GM21360 (cell line): ENCODE data around the gene GP1BB.

ENCODE experiments used
- ATAC-seq: cut with Tn5 transposase; IDR thresholded peaks from one replicate; pipeline ENCODE4 v1.9.1; 2021; ENCODE audit warnings: mild to moderate bottlenecking, moderate library complexity; ENCODE audit not compliant: unreplicated experiment

Gene GP1BB

GRCh38 chr22:19713650-19714311 lies 9.6 kb upstream of the GP1BB start:
- ATAC-seq: no peak

DNA sequence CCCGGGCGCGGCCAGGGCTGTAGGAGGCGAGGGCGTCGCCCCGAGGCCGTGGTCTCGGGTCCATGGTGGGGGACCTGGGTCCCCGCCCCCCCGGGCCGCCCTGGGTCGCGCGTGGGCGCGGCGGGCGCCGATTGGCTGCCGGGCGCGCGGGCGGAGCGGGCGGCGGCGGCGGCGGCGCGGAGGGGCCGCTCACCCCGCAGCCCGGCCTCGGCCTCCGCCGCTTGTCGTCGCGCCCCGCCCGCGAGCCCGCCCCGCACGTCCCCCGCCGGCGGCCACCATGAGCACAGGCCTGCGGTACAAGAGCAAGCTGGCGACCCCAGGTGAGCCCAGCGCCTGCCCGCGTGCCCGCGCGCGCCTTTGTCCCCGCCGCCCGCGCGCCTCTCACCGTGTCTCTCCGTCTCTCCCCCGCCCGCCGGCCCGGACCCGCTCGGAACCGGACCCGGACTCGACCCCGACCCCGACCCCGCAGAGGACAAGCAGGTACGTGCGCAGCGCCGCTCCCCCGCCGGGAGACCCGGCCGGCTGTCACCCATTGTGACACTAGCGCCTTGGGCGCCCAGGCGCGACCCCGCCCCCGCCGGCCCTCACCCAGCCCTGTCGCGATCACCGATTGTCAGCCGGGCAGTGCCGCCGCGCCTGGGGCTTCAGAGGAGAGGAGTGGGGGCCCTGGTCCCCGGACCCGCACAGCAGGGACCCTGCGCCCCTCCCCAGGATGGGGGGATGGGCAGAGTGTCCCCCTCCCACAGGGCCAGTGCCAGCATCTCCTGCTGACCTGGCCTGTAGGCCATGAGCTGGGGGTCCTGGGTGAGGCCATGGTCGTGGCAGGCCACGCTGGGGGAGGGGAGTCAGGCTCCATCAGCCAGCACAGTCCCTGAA lies 8.8 kb upstream of the GP1BB start, which contains the start of gene SEPTIN5:
Gene SEPTIN5, plus strand, starts transcription at position 192 of the 876 bp plus-strand sequence. Its CDS starts 86 bp downstream, at position 278.
- no peak for ATAC-seq

GRCh38 chr22:19715188-19715930 lies 8.0 kb upstream of the GP1BB start:
- ATAC-seq: no peak

- ATAC-seq: no peak
Observed at GRCh38 chr22:19716041-19716828, 7.1 kb upstream of the GP1BB start.

GRCh38 chr22:19716829-19717105 lies 6.6 kb upstream of the GP1BB start:
- ATAC-seq: no peak

DNA sequence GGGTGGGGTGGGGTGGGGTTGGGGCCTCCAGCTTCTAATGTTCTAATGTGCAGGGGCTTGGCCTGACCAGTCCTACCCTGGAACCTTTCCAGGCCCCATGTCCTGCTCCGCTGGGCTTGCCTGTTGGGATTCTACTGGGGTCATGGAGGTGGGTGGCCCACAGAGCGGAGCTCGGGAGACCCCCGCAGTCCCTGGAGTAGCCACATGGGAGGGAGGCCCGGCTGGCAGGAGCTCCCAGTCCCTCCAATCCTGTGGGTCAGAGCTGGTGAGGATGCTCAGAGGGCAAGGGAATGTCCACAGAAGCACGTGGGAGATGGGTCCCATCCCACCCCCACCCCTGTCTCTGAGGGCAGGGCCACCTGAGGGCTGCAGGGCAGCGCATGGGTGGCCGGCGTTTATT lies 6.2 kb upstream of the GP1BB start:
- ATAC-seq: no peak

DNA sequence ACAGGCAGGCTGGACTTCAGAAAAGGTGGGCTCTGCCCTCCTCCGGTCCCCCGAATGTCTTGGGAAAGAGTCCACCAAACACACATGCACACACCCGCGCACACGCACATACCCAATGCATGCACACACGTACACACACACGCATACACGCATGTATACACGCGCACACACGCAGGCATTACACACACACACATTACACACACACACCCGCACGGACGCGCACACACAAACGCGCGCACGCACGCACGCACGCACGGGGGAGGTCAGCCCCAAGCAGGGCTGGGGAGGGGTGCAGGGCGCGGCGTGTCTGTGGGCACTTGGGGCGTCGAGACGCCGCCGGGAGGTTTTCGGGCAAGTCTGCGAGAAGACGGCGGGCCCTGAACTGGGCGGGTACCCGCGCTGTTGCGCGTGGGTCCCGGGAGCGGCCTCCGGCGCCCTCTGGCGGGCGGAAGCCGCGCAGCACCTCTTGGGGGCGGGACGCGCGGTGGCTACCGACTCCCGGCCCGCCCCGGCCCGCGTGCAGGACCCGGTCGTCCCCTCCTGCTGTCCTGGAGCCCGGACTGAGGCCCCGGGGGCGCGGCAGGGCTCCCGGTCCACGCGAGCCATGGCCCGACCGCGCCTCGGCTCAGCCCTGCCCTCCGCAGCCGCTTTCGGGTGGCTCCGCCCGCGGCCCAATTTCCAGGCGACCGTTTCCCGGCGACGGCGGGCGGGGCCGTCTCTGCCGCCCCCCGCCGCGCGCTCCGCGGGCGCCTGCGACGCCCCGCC lies 5.5 kb upstream of the GP1BB start:
- peak; percentile 53 for ATAC-seq

DNA sequence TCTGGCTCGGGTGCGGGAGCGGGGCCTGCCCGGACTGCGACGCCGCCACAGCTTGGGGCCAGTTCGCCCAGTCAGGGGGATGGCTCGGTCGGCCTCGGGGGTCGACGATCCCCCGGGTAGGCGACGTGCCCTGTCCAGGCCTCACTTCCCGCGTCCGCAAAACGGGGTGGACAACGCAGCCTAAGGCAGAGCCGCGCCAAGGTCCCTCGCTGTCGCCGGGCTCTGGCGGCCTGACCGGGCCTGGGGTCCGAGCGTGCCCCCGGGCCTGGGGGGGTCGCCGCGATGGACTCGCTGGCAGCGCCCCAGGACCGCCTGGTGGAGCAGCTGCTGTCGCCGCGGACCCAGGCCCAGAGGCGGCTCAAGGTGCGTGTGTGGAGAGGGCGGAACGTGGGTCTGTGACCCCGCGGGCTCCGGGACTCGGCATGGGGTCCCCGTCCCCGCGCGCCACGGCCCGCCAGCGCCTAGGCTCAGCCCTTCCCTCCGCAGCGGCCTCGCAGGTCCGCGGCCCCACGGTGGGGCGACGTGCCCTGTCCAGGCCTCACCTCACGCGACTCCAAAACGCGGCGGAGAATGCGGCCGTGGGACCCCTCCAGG lies 4.8 kb upstream of the GP1BB start:
- ATAC-seq: no peak

GRCh38 chr22:19719050-19719482 lies 4.3 kb upstream of the GP1BB start:
- ATAC-seq: no peak

DNA sequence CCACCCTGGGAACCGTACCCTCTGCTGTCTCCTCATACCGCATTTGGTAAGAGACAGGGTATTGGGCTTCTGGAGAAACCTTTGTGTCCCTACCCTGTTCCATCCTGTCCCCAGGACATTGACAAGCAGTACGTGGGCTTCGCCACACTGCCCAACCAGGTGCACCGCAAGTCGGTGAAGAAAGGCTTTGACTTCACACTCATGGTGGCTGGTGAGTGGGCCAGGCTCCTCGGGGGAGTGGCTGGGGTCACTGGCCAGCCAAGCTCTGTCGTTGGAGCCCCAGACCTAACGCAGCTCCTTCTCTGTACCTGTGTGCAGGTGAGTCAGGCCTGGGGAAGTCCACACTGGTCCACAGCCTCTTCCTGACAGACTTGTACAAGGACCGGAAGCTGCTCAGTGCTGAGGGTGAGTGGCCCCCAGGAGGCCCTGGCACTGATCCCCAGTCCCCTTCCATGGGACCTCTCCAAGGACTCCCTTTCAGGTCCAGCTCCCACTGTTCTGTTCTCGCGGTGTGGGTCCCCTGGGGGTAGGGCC lies 3.8 kb upstream of the GP1BB start:
- ATAC-seq: no peak

- no peak for ATAC-seq
Observed at GRCh38 chr22:19720150-19720827, 3.0 kb upstream of the GP1BB start.

DNA sequence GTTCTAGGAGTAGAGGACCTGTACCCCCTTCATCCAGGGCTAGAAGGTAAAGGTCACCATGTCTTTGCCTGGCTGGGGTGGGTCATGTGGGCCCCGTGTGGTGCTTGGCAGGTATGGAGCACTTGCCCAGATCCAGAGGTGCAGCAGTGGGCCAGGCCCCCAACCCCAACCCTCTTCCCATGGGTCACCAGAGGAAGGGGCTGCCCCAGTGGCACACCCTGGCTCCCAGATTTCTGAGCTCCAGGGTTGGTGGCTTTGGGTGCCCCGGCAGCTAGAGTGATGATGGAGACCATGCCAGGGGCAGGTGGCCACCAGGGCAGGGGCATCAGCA lies 2.4 kb upstream of the GP1BB start:
- no peak for ATAC-seq

DNA sequence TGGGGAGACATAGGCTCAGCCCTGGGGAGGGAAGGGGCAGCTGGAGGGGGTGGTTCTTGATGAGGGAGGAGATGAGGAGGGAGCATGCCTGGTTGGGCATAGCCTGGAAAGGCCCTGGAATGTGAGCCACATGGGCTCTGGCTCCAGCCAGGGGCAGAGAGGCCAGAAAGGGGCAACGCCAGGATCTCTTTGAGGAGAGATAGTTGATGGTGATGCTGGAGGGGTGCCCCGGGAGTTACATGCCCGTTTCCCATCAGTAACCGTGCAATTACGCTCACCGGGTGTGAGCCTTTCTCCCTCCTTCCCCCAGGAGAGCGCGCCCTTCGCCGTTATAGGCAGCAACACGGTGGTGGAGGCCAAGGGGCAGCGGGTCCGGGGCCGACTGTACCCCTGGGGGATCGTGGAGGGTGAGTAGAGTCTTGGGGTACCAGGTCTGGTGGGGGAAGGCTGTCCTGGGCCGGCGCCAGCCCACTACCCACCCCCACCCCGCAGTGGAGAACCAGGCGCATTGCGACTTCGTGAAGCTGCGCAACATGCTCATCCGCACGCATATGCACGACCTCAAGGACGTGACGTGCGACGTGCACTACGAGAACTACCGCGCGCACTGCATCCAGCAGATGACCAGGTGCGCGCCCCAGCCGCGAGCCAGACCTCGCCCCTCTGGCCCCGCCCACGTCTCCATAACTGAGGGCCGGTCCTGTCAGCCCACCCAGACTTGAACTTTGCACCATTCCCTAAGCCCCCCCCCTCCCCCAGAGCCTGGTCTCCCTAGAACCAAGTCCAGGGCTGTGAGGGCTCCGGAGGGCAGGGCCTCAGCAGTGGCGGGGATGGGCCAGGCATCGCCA lies 1.8 kb upstream of the GP1BB start:
- ATAC-seq: no peak

DNA sequence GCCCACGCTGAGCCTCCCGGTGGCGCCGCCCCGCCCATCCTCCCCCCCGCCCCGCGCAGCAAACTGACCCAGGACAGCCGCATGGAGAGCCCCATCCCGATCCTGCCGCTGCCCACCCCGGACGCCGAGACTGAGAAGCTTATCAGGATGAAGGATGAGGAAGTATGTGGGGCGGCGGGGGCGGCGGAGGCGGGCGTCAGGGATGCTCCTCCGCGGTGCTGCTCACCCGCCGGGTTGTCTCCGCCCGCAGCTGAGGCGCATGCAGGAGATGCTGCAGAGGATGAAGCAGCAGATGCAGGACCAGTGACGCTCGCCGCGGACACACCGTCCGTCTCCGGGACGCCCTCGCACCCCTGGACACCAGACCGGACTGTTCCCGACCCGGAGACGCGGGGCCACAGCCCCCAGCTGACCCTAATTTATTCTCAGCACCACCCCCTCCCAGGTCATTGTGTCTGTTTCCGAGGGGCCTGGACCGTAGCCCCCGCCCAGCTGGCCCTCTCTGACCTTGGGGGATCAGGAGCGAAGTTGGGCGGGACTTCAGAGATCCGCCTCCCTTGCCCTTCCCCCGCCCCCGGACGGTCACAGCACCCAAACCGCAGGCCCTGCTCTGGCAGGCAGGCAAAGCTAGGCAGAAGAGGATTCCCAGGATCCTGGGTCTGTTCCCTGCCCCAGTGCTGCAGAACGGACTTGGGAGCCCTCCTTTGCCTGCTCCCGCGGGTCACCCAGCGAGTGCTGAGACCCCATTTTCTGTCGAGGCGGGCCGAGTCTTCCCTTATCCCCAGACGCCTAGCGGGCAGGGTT lies 959 bp upstream of the GP1BB start:
- no peak for ATAC-seq

DNA sequence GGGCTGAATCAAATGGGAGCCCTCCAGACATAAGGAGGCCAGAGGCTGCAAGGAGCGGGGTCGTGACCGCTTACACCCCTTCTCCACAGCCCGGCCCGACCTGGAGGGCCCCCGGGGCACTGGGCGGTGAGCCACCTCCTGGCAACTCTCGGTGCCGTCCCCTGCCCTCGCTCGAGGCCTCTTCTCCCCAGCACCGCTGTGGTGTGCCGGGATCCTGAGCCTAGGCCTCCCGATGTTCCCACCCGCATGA lies 432 bp upstream of the GP1BB start:
- no peak for ATAC-seq

DNA sequence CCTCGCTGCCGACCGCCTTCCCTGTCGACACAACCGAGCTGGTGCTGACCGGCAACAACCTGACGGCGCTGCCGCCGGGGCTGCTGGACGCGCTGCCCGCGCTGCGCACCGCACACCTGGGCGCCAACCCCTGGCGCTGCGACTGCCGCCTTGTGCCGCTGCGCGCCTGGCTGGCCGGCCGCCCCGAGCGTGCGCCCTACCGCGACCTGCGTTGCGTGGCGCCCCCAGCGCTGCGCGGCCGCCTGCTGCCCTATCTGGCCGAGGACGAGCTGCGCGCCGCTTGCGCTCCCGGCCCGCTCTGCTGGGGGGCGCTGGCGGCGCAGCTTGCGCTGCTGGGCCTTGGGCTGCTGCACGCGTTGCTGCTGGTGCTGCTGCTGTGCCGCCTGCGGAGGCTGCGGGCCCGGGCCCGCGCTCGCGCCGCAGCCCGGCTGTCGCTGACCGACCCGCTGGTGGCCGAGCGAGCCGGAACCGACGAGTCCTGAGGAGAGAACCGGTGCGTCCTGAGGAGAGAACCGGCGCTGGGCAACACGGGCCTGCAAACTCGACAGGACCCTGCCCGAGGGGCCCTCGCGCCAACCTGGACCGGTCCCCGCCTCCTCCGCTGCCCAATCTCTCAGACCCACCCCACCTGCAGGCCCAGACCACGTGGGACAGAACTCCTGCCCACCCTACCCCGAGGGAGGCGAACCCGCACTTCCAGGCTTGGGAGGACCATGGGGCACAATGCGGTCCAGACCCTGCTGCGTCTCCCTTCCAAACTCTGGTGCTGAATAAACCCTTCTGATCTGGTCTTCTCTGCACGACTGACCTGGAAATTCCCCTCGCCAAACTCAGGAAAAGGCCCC lies 866 bp downstream of the GP1BB start:
- ATAC-seq: no peak
